ENCODE results near the gene HS3ST2.

DNA sequence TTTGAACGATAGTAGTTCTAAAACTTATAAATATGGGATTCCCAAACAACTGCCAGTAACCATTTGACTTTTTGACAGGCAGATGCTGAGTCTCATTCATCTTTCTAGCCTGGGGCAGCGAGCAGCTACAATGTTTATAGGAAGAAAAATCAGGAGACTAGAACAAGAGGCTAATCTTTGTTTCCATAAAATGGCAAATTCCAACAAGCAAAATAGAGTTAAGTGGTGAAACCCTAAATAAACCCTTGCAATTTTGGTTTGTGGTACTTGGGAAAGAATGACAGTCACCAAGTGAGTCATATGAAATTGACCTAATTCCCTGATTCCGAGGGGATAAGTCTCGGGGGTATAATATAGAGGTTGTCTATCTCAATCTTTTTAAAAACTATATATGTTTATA, 27.3 kb upstream of the HS3ST2 start:
- TF ChIP-seq, protein P1, sequence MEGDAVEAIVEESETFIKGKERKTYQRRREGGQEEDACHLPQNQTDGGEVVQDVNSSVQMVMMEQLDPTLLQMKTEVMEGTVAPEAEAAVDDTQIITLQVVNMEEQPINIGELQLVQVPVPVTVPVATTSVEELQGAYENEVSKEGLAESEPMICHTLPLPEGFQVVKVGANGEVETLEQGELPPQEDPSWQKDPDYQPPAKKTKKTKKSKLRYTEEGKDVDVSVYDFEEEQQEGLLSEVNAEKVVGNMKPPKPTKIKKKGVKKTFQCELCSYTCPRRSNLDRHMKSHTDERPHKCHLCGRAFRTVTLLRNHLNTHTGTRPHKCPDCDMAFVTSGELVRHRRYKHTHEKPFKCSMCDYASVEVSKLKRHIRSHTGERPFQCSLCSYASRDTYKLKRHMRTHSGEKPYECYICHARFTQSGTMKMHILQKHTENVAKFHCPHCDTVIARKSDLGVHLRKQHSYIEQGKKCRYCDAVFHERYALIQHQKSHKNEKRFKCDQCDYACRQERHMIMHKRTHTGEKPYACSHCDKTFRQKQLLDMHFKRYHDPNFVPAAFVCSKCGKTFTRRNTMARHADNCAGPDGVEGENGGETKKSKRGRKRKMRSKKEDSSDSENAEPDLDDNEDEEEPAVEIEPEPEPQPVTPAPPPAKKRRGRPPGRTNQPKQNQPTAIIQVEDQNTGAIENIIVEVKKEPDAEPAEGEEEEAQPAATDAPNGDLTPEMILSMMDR (conservative IDR thresholded peaks at IDR 0.05; ENCODE audit: low read depth in 2 of 2) = no peak
- no peak for TF ChIP-seq EZH2 (IDR thresholded peaks at IDR 0.05; ENCODE audit: low read depth, unreplicated experiment)
- TF ChIP-seq POLR2AphosphoS5 (IDR thresholded peaks at IDR 0.05; ENCODE audit: low read depth) = no peak

Measured in GM23338 (cell line).